Measurements from ENCODE around the gene ADPRH. TPM values are rescaled to one million over a fixed set of nuclear protein-coding genes. Genes with fewer than 3 reads are reported as not detected.
"Not testable (repeated sequence)": the region's sequence is repeated elsewhere in the genome, so short reads cannot be mapped to it uniquely, and the experiment has no call there.

Gene ADPRH
- polyA plus RNA-seq, 1 experiment = 0.36 TPM

GRCh38 chr3:119547227-119547626 lies 32.1 kb upstream of the ADPRH start:
- ChIA-PET POLR2A (interaction anchor here (0.6 kb wide), 1 partner anchor 29 kb away, joined by 3 read pairs; no protein-coding TSS in a partner anchor), CTCF (no interaction called here)
- Histone ChIP-seq H3K4me3 (ENCODE audit: low read depth, low read length) (no peak overlapping the region), H3K9me3 (ENCODE audit: control insufficient read depth, insufficient read depth, low read length) (no peaks in the 10 kb centered on the region), H3K27me3 (ENCODE audit: control insufficient read depth, insufficient read depth, low read length) (peaks cover 7% of the 10 kb centered on the region), H3K27ac (ENCODE audit: low read depth, low read length) (no peak overlapping the region)
- TF ChIP-seq CTCF (IDR thresholded peaks at IDR 0.05; ENCODE audit: low read depth, low read length) = no peak
- no peak for DNase-seq (ENCODE audit: low read depth, low spot score)

DNA sequence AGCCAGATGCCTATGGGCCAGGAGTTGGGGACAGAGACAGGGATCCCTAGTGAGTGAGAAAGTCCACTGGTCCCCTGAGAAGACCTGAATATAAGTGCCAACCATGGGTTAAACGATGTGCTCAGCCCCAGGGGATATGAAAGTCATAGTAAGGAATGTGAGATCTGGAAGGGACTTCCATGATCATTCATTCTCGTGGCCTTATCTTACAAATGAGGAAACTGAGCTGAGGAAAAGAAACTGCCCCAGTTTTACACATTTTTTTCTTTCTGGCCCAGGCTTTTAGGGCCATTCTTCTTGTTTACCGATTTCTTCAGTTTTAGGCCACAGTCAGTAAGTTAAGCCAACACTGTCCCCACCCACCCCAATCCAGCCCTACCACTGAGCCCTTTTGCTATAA lies 31.0 kb upstream of the ADPRH start:
- H3K27me3 ChIP-seq (ENCODE audit: control insufficient read depth, insufficient read depth, low read length) = no peaks in the 10 kb centered on the region
- DNase-seq (ENCODE audit: low read depth, low spot score) = no peak
- no peak for TF ChIP-seq CTCF (IDR thresholded peaks at IDR 0.05; ENCODE audit: low read depth, low read length)
- no peak overlapping the region for H3K4me3 ChIP-seq (ENCODE audit: low read depth, low read length)
- ChIA-PET POLR2A (no interaction called here), CTCF (no interaction called here)
- no peaks in the 10 kb centered on the region for H3K9me3 ChIP-seq (ENCODE audit: control insufficient read depth, insufficient read depth, low read length)
- no peak overlapping the region for H3K27ac ChIP-seq (ENCODE audit: low read depth, low read length)

DNA sequence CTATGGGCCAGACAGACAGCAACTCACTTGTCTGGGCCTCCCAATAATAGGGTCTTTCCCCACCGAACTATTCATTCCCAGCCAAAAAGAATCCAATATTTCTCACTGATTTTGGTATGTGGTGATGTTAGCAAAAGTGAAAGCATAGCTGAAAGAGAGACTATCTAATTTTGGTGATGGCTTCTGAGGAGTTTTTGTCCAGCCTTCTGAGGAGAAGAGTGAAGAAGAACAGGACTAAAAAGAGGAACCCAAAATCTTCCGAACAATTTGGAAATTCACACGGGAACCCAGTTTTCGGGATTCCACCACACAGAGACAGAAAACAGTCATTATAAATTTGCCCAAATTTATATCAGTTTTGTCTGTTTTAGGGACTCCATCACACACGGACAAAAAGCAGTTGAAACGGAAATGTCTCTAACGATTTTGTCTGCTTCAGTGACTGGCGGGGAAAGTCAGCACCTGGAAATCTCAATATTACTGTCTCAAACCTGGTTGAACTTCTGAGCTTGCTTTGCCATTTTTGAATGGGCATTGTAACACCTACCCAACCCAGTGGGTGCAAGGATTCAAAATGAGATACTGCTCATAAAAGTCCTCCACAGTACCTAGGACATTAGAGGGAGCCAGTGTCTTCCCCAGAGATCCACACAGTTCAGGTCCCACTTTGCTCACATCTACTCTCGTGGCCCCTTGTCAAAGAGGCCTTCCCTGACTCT lies 28.9 kb upstream of the ADPRH start:
- H3K4me3 ChIP-seq (ENCODE audit: low read depth, low read length) = no peak overlapping the region
- no peak overlapping the region for H3K27ac ChIP-seq (ENCODE audit: low read depth, low read length)
- ChIA-PET POLR2A (no interaction called here), CTCF (interaction anchor here (0.6 kb wide), 1 partner anchor 666 kb away, joined by 4 read pairs; no protein-coding TSS in a partner anchor)
- no peaks in the 10 kb centered on the region for H3K9me3 ChIP-seq (ENCODE audit: control insufficient read depth, insufficient read depth, low read length)
- no peak for TF ChIP-seq CTCF (IDR thresholded peaks at IDR 0.05; ENCODE audit: low read depth, low read length)
- no peak for DNase-seq (ENCODE audit: low read depth, low spot score)
- no peaks in the 10 kb centered on the region for H3K27me3 ChIP-seq (ENCODE audit: control insufficient read depth, insufficient read depth, low read length)

- Histone ChIP-seq H3K27me3 (ENCODE audit: control insufficient read depth, insufficient read depth, low read length) (peaks cover 4% of the 10 kb centered on the region), H3K4me3 (ENCODE audit: low read depth, low read length) (no peak overlapping the region), H3K27ac (ENCODE audit: low read depth, low read length) (no peak overlapping the region), H3K9me3 (ENCODE audit: control insufficient read depth, insufficient read depth, low read length) (no peaks in the 10 kb centered on the region)
- ChIA-PET CTCF (no interaction called here), POLR2A (no interaction called here)
- no peak for DNase-seq (ENCODE audit: low read depth, low spot score)
- no peak for TF ChIP-seq CTCF (IDR thresholded peaks at IDR 0.05; ENCODE audit: low read depth, low read length)
Measured at GRCh38 chr3:119551598-119551997, 27.7 kb upstream of the ADPRH start.

- POLR2A ChIA-PET; CTCF ChIA-PET; H3K27ac ChIP-seq (ENCODE audit: low read depth, low read length); DNase-seq (ENCODE audit: low read depth, low spot score); H3K9me3 ChIP-seq (ENCODE audit: control insufficient read depth, insufficient read depth, low read length); H3K4me3 ChIP-seq (ENCODE audit: low read depth, low read length): not testable (repeated sequence)
- H3K27me3 ChIP-seq (ENCODE audit: control insufficient read depth, insufficient read depth, low read length) = peaks cover 10% of the 10 kb centered on the region
Measured at GRCh38 chr3:119552928-119553327, 26.4 kb upstream of the ADPRH start.
